IPS-15b (cell line): ENCODE measurements around the gene TSPEAR.

ENCODE experiments used
- H3K27me3 ChIP-seq: one replicate; pipeline ENCODE4 v1.6.1; 2013; ENCODE audit warnings: low read length; ENCODE audit not compliant: control insufficient read depth, insufficient read depth
- H3K36me3 ChIP-seq: one replicate; pipeline ENCODE4 v1.6.1; 2013; ENCODE audit warnings: low read length; ENCODE audit not compliant: control insufficient read depth, insufficient read depth
- H3K4me1 ChIP-seq: one replicate; pipeline ENCODE4 v1.6.1; 2013; ENCODE audit warnings: mild to moderate bottlenecking, low read length; ENCODE audit not compliant: control insufficient read depth, insufficient read depth
- H3K4me3 ChIP-seq: one replicate; pipeline ENCODE4 v1.5.1; 2013; ENCODE audit warnings: low read depth, low read length
- H3K9ac ChIP-seq: one replicate; pipeline ENCODE4 v1.6.1; 2013; ENCODE audit warnings: low read depth, mild to moderate bottlenecking, low read length
- H3K9me3 ChIP-seq: one replicate; pipeline ENCODE4 v1.6.1; 2013; ENCODE audit warnings: mild to moderate bottlenecking, low read length; ENCODE audit not compliant: control insufficient read depth, insufficient read depth

TSPEAR gene

GRCh38 chr21:44539991-44540666, 171.2 kb downstream of the TSPEAR start, which contains the start of gene KRTAP10-1:
KRTAP10-1 (minus strand) TSS chr21:44540195; CDS start chr21:44540150, 45 bp downstream.
- no peak within 1 kb of the TSS for H3K9ac ChIP-seq
- H3K27me3 ChIP-seq: no peaks in the 10 kb centered on the region
- no peaks in the 10 kb centered on the region for H3K9me3 ChIP-seq
- H3K4me3 ChIP-seq: no peak within 1 kb of the TSS
- H3K36me3 ChIP-seq: no peaks in the 10 kb centered on the region
- H3K4me1 ChIP-seq: no peaks in the 10 kb centered on the region

GRCh38 chr21:44539046-44539445, 172.3 kb downstream of the TSPEAR start:
- no peak overlapping the region for H3K4me3 ChIP-seq
- no peaks in the 10 kb centered on the region for H3K4me1 ChIP-seq
- H3K36me3 ChIP-seq: no peaks in the 10 kb centered on the region
- no peak overlapping the region for H3K9ac ChIP-seq
- no peaks in the 10 kb centered on the region for H3K9me3 ChIP-seq
- H3K27me3 ChIP-seq: no peaks in the 10 kb centered on the region

GRCh38 chr21:44537930-44538911, 173.2 kb downstream of the TSPEAR start:
- Histone ChIP-seq H3K27me3 (no peaks in the 10 kb centered on the region), H3K36me3 (no peaks in the 10 kb centered on the region), H3K9me3 (no peaks in the 10 kb centered on the region), H3K9ac (no peak overlapping the region), H3K4me1 (no peaks in the 10 kb centered on the region), H3K4me3 (no peak overlapping the region)

GRCh38 chr21:44535963-44536362, 175.4 kb downstream of the TSPEAR start:
- no peaks in the 10 kb centered on the region for H3K36me3 ChIP-seq

GRCh38 chr21:44534688-44535087, 176.7 kb downstream of the TSPEAR start:
- no peaks in the 10 kb centered on the region for H3K9me3 ChIP-seq
- no peaks in the 10 kb centered on the region for H3K36me3 ChIP-seq
- no peaks in the 10 kb centered on the region for H3K4me1 ChIP-seq
- H3K9ac ChIP-seq: no peak overlapping the region
- no peak overlapping the region for H3K4me3 ChIP-seq
- H3K27me3 ChIP-seq: no peaks in the 10 kb centered on the region

More at GRCh38 chr21:44535963-44536362, 175.4 kb downstream of the TSPEAR start:
- Histone ChIP-seq H3K9me3 (no peaks in the 10 kb centered on the region), H3K9ac (no peak overlapping the region), H3K27me3 (no peaks in the 10 kb centered on the region), H3K4me3 (no peak overlapping the region), H3K4me1 (no peaks in the 10 kb centered on the region)

- Histone ChIP-seq H3K4me3 (no peak overlapping the region), H3K36me3 (no peaks in the 10 kb centered on the region), H3K9ac (no peak overlapping the region), H3K4me1 (no peaks in the 10 kb centered on the region), H3K27me3 (no peaks in the 10 kb centered on the region), H3K9me3 (no peaks in the 10 kb centered on the region)
Observed at GRCh38 chr21:44533891-44534627, 177.3 kb downstream of the TSPEAR start.

- Histone ChIP-seq H3K9me3 (no peaks in the 10 kb centered on the region), H3K27me3 (no peaks in the 10 kb centered on the region), H3K4me1 (no peaks in the 10 kb centered on the region), H3K36me3 (no peaks in the 10 kb centered on the region), H3K9ac (no peak overlapping the region), H3K4me3 (no peak overlapping the region)
Observed at GRCh38 chr21:44533121-44533890, 178.1 kb downstream of the TSPEAR start.

- no peaks in the 10 kb centered on the region for H3K36me3 ChIP-seq
- no peaks in the 10 kb centered on the region for H3K27me3 ChIP-seq
Observed at GRCh38 chr21:44532712-44533111, 178.7 kb downstream of the TSPEAR start.

GRCh38 chr21:44531606-44532564, 179.5 kb downstream of the TSPEAR start:
- Histone ChIP-seq H3K36me3 (no peaks in the 10 kb centered on the region), H3K27me3 (no peaks in the 10 kb centered on the region), H3K4me3 (no peak overlapping the region), H3K9ac (no peak overlapping the region), H3K9me3 (no peaks in the 10 kb centered on the region), H3K4me1 (no peaks in the 10 kb centered on the region)

More at GRCh38 chr21:44532712-44533111, 178.7 kb downstream of the TSPEAR start:
- no peaks in the 10 kb centered on the region for H3K9me3 ChIP-seq
- no peak overlapping the region for H3K9ac ChIP-seq
- H3K4me1 ChIP-seq: no peaks in the 10 kb centered on the region
- H3K4me3 ChIP-seq: no peak overlapping the region

- no peaks in the 10 kb centered on the region for H3K36me3 ChIP-seq
- no peaks in the 10 kb centered on the region for H3K9me3 ChIP-seq
- H3K27me3 ChIP-seq: no peaks in the 10 kb centered on the region
- no peak overlapping the region for H3K9ac ChIP-seq
- H3K4me1 ChIP-seq: no peaks in the 10 kb centered on the region
- no peak overlapping the region for H3K4me3 ChIP-seq
Observed at GRCh38 chr21:44530903-44531605, 180.3 kb downstream of the TSPEAR start.
